MM.1S (cell line): ENCODE data around the gene SNAPC4.

ENCODE experiments used
- CTCF ChIP-seq: fragments of 300-600 bp; sonication (generic); IDR thresholded peaks from 2 replicates; pipeline ENCODE4 v1.5.1; 2016; ENCODE audit warnings: antibody characterized with exemption, low read length, mixed read lengths
- EZH2phosphoT487 ChIP-seq: fragments of 300-600 bp; sonication (generic); IDR thresholded peaks from 2 replicates; pipeline ENCODE4 v1.6.1; 2018; ENCODE audit warnings: antibody characterized with exemption, low read length

GRCh38 chr9:136358016-136358415 lies 42.0 kb downstream of the SNAPC4 start:
- no peak for TF ChIP-seq CTCF
- no peak for TF ChIP-seq EZH2phosphoT487
